ENCODE data around the gene PPP1R14B. TPM values are rescaled to one million over a fixed set of nuclear protein-coding genes. Genes with fewer than 3 reads are reported as not detected.

Gene PPP1R14B
- total RNA-seq, 1 donor from 2014 or later, result 76.5 TPM

- H3K27me3 ChIP-seq, result no peaks in the 10 kb centered on the region
- intact Hi-C loops (cut with DNase I), result no loop called here
- no peaks in the 10 kb centered on the region for H3K9me3 ChIP-seq
- ATAC-seq (no peak), DNase-seq (no peak)
- no peaks in the 10 kb centered on the region for H3K4me1 ChIP-seq
- no peak overlapping the region for H3K4me3 ChIP-seq
- H3K27ac ChIP-seq, result no peak overlapping the region
- TF ChIP-seq, protein P1, sequence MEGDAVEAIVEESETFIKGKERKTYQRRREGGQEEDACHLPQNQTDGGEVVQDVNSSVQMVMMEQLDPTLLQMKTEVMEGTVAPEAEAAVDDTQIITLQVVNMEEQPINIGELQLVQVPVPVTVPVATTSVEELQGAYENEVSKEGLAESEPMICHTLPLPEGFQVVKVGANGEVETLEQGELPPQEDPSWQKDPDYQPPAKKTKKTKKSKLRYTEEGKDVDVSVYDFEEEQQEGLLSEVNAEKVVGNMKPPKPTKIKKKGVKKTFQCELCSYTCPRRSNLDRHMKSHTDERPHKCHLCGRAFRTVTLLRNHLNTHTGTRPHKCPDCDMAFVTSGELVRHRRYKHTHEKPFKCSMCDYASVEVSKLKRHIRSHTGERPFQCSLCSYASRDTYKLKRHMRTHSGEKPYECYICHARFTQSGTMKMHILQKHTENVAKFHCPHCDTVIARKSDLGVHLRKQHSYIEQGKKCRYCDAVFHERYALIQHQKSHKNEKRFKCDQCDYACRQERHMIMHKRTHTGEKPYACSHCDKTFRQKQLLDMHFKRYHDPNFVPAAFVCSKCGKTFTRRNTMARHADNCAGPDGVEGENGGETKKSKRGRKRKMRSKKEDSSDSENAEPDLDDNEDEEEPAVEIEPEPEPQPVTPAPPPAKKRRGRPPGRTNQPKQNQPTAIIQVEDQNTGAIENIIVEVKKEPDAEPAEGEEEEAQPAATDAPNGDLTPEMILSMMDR (IDR thresholded peaks at IDR 0.05), result no peak
- H3K36me3 ChIP-seq, result peaks cover 100% of the 10 kb centered on the region
Observed at GRCh38 chr11:64198511-64198910, 48.2 kb downstream of the PPP1R14B start.

DNA sequence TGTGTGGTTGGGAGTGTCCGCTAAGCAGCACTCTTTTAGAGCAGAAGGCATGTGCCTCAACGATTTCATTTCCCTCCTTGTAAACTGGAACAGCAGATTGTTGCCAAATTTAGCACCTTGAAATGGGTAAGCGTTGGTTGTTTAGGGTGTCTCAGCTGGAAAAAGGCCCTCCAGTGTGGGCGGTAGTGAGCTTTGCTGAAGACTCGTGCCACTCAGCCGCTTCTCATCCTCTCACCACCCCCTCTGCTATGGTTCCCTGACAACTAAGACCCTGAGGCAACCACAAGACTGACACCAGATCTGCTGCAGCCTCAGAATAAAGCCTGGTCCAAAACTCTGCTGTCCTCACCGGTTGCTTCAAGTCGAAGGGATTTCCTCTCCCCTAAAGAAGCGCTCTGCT lies 50.1 kb downstream of the PPP1R14B start:
- DNase-seq, result no peak
- H3K4me3 ChIP-seq, result no peak overlapping the region
- H3K27ac ChIP-seq, result no peak overlapping the region
- ATAC-seq, result no peak
- peaks cover 93% of the 10 kb centered on the region for H3K36me3 ChIP-seq
- intact Hi-C loops (cut with DNase I), result no loop called here
- H3K4me1 ChIP-seq, result no peaks in the 10 kb centered on the region
- TF ChIP-seq, protein P1 (IDR thresholded peaks at IDR 0.05), result no peak
- H3K9me3 ChIP-seq, result no peaks in the 10 kb centered on the region
- no peaks in the 10 kb centered on the region for H3K27me3 ChIP-seq

Other genes starting within 250 kb of the PPP1R14B start
- not detected for gene FLRT1, start 211.0 kb downstream of the PPP1R14B start, total RNA-seq
- gene MACROD1, start 80.8 kb downstream of the PPP1R14B start, total RNA-seq, result 15.8 TPM
- 110 TPM for gene STIP1, start 60.8 kb downstream of the PPP1R14B start, total RNA-seq
- gene FERMT3, start 40.2 kb downstream of the PPP1R14B start, total RNA-seq, result 73.1 TPM
- gene TRPT1, start 20.8 kb downstream of the PPP1R14B start, total RNA-seq, result 22.4 TPM
- 47.8 TPM for gene NUDT22, start 20.7 kb downstream of the PPP1R14B start, total RNA-seq
- gene DNAJC4, start 16.4 kb downstream of the PPP1R14B start, total RNA-seq, result 36.4 TPM
- gene VEGFB, start 12.4 kb downstream of the PPP1R14B start, total RNA-seq, result 172 TPM
- gene FKBP2, start 5.8 kb downstream of the PPP1R14B start, total RNA-seq, result 53.9 TPM
- 32.4 TPM for gene PLCB3, start 4.6 kb upstream of the PPP1R14B start, total RNA-seq
- 58.9 TPM for gene BAD, start 37.7 kb upstream of the PPP1R14B start, total RNA-seq
- gene GPR137, start 38.9 kb upstream of the PPP1R14B start, total RNA-seq, result 38.6 TPM
- gene KCNK4, start 44.4 kb upstream of the PPP1R14B start, total RNA-seq, result not detected
- not detected for gene CATSPERZ, start 53.4 kb upstream of the PPP1R14B start, total RNA-seq
- 51.9 TPM for gene ESRRA, start 58.6 kb upstream of the PPP1R14B start, total RNA-seq
- gene TRMT112, start 70.6 kb upstream of the PPP1R14B start, total RNA-seq, result 168 TPM
- gene PRDX5, start 71.2 kb upstream of the PPP1R14B start, total RNA-seq, result 176 TPM
- gene CCDC88B, start 93.3 kb upstream of the PPP1R14B start, total RNA-seq, result 20.7 TPM
- gene RPS6KA4, start 112.2 kb upstream of the PPP1R14B start, total RNA-seq, result 42.4 TPM

All from upper lobe of right lung (tissue), 1 donor.